Psoas muscle (tissue), 8 donors: ENCODE measurements around the gene OSBPL5. TPM values are rescaled to one million over a fixed set of nuclear protein-coding genes. Genes with fewer than 3 reads are reported as not detected.

Experiments
- ATAC-seq, 4 donors: fragments of 200-7000 bp; cut with Tn5 transposase; one replicate each; pipeline ENCODE4 v1.9.1; 2020; ENCODE audit warnings: moderate library complexity in 3 of 4, mild to moderate bottlenecking in 2 of 4
- DNase-seq, 2 donors: peaks; one replicate each; pipeline ENCODE4 v3.0.0-alpha.2; 2020
- H3K27ac ChIP-seq: fragments of 200-600 bp; one replicate; pipeline ENCODE4 v1.8.0; 2022
- H3K27me3 ChIP-seq, 3 donors: fragments of 200-600 bp in 1 of 3; one replicate each; pipeline versions ENCODE4 v1.6.1 to v1.8.0; 2013 to 2022; ENCODE audit warnings: low read length in 2 of 3, mild to moderate bottlenecking in 2 of 3, moderate library complexity in 1 of 3; ENCODE audit not compliant: insufficient read depth in 3 of 3
- H3K36me3 ChIP-seq, 2 donors: fragments of 200-600 bp in 1 of 2; one replicate each; pipeline versions ENCODE4 v1.6.1 to v1.8.0; 2013 to 2022; ENCODE audit warnings: low read depth in 1 of 2, mild to moderate bottlenecking in 1 of 2, moderate library complexity in 1 of 2; ENCODE audit not compliant: insufficient read depth in 1 of 2
- H3K4me1 ChIP-seq: fragments of 200-600 bp; one replicate; pipeline ENCODE4 v1.8.0; 2022
- H3K4me3 ChIP-seq: fragments of 200-600 bp; one replicate; pipeline ENCODE4 v1.8.0; 2022; ENCODE audit warnings: mild to moderate bottlenecking
- H3K9me3 ChIP-seq: fragments of 200-600 bp; one replicate; pipeline ENCODE4 v1.8.0; 2022
- WGBS, 3 donors: extraction: QIAGEN DNeasy Blood & Tissue Kit; methylation state at CpG; one replicate each; pipeline versions ENCODE4 v1.1.6 to v1.1.7; 2013; 5-methylcytosine and 5-hydroxymethylcytosine counted together
- intact Hi-C, 2 donors: fragments of 100-400 bp; cut with DNase I; formaldehyde crosslinking; loops; one replicate each; pipeline versions ENCODE4 v1.11.0 to v1.14.2; 2022
- polyA plus RNA-seq, 3 donors: library from polyadenylated mRNA; stranded (reverse); fragments of 200-250 nt; gene quantifications; one replicate each; pipeline ENCODE4 v1.2.3, GENCODE V29; 2013
- total RNA-seq, 4 donors: library from RNA; stranded (reverse); fragmentation: NEBNext Ultra II Directional in 2 of 4; extraction: Animal tissue kit (Norgen Biotek cat#: 25700) in 2 of 4; gene quantifications; one replicate each; pipeline versions ENCODE4 v1.2.1 to v1.2.4, GENCODE V29; 2021 to 2023
- TF ChIP-seq, protein P1 (sequence below): fragments of 200-600 bp; IDR thresholded peaks from one replicate; pipeline ENCODE4 v1.8.0; 2022; ENCODE audit warnings: antibody characterized with exemption
- donor health status: healthy with polysubstance abuse.
- donor health status: DM: no; HTN: no; CAD: no; lungs with moderate emphysema.
- donor health status: Bipolar disorder and iron deficiency.
- donor health status: healthy.
- donor health status: DM: yes; HTN: yes; CAD: no.
- donor health status: DM: no; HTN: no; CAD: no.
- donor health status: DM: no; HTN: no; CAD: no.
- donor health status: DM: yes; HTN: yes; CAD: no.

OSBPL5 gene
- total and polyA plus RNA-seq, 7 donors = 3.4 to 12.4 (median 6.9) TPM

DNA sequence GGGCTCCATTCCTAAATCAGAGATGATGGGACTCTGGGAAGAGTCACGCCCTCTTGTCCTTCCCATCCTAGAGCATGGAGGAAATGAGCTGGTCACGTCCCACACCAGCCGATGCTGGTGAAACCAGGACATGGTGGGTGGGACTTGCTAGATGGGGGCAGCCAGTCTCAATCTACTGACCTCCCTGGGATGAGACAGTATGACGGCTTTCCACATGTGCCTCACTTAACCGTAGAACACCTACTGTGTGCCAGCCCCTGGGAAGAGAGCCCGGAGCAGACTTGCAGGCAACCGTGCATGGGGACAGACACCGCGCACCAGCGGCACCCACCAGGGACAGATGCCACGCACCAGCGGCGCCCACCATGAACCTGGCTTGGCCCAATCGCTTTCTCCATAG is 3.8 kb downstream of the OSBPL5 start:
- Histone ChIP-seq H3K27me3 (no peaks in the 10 kb centered on the region), H3K36me3 (no peaks in the 10 kb centered on the region), H3K9me3 (no peaks in the 10 kb centered on the region), H3K4me1 (peaks cover 58% of the 10 kb centered on the region), H3K27ac (peak overlapping the region; percentile 41), H3K4me3 (peak overlapping the region; percentile 70)
- DNase-seq (peak in 1 of 2 donors; percentile 49), ATAC-seq (no peak)
- 75 to 83% (median 80%) methylated on average over 14 of the region's 14 CpGs for WGBS, 3 donors
- TF ChIP-seq, protein P1, sequence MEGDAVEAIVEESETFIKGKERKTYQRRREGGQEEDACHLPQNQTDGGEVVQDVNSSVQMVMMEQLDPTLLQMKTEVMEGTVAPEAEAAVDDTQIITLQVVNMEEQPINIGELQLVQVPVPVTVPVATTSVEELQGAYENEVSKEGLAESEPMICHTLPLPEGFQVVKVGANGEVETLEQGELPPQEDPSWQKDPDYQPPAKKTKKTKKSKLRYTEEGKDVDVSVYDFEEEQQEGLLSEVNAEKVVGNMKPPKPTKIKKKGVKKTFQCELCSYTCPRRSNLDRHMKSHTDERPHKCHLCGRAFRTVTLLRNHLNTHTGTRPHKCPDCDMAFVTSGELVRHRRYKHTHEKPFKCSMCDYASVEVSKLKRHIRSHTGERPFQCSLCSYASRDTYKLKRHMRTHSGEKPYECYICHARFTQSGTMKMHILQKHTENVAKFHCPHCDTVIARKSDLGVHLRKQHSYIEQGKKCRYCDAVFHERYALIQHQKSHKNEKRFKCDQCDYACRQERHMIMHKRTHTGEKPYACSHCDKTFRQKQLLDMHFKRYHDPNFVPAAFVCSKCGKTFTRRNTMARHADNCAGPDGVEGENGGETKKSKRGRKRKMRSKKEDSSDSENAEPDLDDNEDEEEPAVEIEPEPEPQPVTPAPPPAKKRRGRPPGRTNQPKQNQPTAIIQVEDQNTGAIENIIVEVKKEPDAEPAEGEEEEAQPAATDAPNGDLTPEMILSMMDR = no peak
- intact Hi-C loops = loop anchor here (1.0 to 10.0 kb wide), 3 partner anchors 14 to 107 kb away; partner anchors contain the start of gene CARS1 (in 1 of the 2)

DNA sequence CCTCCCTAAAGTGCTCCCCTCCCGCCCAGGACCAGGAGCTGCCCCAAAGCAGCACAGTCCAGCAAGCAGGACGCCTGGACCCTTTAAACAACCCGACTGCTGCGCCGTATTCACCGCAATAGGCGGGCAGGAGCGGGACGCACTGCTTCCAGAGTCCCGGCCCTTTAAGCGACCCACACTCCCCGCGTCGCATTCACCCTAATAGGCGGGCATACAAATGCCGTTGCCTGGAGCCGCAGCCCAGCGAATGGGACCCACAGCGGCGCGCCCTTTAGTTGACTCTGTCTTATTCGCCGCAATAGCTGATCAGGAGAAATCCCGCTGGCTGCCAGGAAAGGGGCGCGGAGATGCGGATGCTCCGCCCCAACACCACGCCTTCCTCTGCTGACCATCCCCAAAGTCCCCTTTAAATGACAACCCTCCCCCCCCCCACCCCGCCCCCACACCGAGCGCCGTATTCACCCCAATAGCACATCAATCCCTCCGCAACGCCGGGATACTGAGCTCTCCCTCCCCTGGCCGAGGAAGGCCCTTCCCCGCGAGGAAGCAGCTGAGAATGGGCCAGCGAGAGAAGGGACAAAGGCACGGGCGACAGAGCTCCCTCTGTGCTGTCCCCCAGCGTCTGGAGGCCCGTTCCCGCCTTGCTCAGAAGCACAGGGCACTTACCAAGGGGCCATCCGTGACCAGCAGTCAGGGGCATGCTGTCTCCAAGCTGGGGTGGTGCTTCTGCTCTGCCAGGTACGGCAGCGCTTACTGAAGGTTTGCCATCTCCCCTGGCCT is 4.7 kb downstream of the OSBPL5 start:
- Histone ChIP-seq H3K9me3 (no peaks in the 10 kb centered on the region), H3K36me3 (no peaks in the 10 kb centered on the region), H3K4me3 (peak overlapping the region; percentile 70), H3K27me3 (no peaks in the 10 kb centered on the region), H3K4me1 (peaks cover 54% of the 10 kb centered on the region), H3K27ac (peak overlapping the region; percentile 48)
- 3 to 5% (median 5%) methylated on average over 44 to 48 of the region's 48 CpGs for WGBS, 3 donors
- DNase-seq = peak; percentile 91 to 93
- TF ChIP-seq, protein P1 = no peak
- peak; percentile 75 to 88 (median 78) for ATAC-seq
- intact Hi-C loops = loop anchor here (1.0 to 10.0 kb wide), 3 partner anchors 13 to 106 kb away; partner anchors contain the start of gene CARS1 (in 1 of the 2)

DNA sequence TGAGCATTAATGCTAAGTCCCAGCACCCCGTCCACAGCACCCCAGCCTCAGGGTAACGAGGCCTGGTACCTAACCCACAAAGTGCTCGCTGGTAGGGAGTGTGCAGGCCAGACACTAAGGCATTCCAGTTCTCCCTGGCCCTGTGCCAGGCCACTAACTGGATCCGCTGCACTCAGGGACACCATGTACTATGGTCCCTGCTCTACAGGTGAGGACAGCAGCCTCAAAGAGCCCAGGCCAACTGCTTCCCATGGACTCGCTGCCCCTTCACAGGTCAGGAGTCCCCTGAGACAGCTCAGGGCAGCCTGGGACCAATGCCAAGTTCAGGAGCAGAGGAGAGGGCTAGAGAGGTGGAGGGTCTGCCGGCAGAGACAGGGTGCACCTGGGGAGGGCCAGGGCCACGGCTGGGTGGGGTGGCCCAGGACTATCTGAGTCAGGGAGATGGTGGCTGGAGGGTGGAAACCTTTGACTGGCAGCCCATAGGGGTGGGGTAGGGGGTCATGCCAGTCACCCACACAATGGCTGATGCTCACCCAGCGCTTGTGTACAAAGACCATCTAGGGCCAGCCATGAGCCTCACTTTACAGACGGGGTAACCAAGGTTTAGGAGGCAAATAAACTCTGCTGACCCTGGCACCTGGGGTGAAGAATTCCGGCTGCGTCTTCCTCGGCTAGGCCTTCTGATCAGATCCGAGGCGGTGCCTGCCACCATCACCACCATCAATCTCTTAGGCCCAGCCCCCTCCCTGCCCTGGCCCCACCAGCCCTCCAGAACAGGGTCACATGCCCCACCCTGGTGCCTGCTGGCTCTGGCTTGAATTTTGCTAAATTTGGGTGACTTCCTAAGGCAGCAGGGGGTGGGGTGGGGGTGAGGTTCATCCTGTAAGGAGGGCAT is 5.6 kb downstream of the OSBPL5 start:
- DNase-seq = peak; percentile 67 to 83
- Histone ChIP-seq H3K27me3 (no peaks in the 10 kb centered on the region), H3K36me3 (no peaks in the 10 kb centered on the region), H3K4me1 (peaks cover 58% of the 10 kb centered on the region), H3K9me3 (no peaks in the 10 kb centered on the region), H3K4me3 (peak overlapping the region; percentile 70), H3K27ac (peak overlapping the region; percentile 48)
- WGBS, 3 donors = 28 to 48% (median 39%) methylated on average over 14 of the region's 14 CpGs
- ATAC-seq = peak; percentile 41 to 68 (median 58)
- intact Hi-C loops = loop anchor here in 1 of 2 donors (10.0 kb wide), 2 partner anchors 45 to 105 kb away; partner anchors contain the start of gene CARS1
- TF ChIP-seq, protein P1 = no peak

DNA sequence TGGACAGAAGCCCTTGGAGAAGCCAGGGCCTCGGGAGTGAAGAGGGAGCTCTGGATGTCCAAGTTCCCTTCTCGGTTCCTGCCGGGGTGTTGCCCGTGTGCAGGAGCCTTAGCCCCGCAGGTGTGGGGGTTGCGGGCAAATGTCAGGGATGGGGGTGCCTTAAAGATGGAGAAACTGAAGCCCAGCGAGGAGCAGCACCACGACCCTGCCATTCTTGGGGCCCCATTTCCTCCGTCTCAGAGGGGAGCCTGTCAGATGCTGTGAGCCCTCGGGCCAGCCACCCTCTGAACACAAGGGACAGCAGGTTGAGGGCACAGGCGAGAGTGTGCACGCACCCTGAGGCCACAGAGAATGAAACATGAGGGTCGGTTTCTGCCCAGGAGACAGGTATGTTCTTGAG is 6.3 kb downstream of the OSBPL5 start:
- H3K4me3 ChIP-seq = no peak overlapping the region
- 87 to 93% (median 93%) methylated on average over 13 of the region's 13 CpGs for WGBS, 3 donors
- intact Hi-C loops = no loop called here
- no peak for ATAC-seq
- peaks cover 58% of the 10 kb centered on the region for H3K4me1 ChIP-seq
- H3K27me3 ChIP-seq = no peaks in the 10 kb centered on the region
- H3K9me3 ChIP-seq = no peaks in the 10 kb centered on the region
- peak; percentile 14 to 20 for DNase-seq
- H3K27ac ChIP-seq = peak overlapping the region; percentile 48
- no peaks in the 10 kb centered on the region for H3K36me3 ChIP-seq
- TF ChIP-seq, protein P1 = no peak
